Parathyroid adenoma (tissue), 2 donors: ENCODE data around the gene TCF25.

Source experiments
- H2AFZ ChIP-seq: fragments of 300-600 bp; sonication (generic); one replicate; pipeline ENCODE4 v1.7.0; 2017; ENCODE audit warnings: antibody characterized with exemption, mild to moderate bottlenecking
- H3K27ac ChIP-seq: fragments of 300-600 bp; sonication (generic); one replicate; pipeline ENCODE4 v1.7.0; 2017
- H3K27me3 ChIP-seq: fragments of 300-600 bp; sonication (generic); one replicate; pipeline ENCODE4 v1.7.0; 2017; ENCODE audit warnings: low read length; ENCODE audit not compliant: control insufficient read depth, insufficient read depth
- H3K36me3 ChIP-seq: fragments of 300-600 bp; sonication (generic); one replicate; pipeline ENCODE4 v1.7.0; 2017; ENCODE audit warnings: low read length; ENCODE audit not compliant: control insufficient read depth, insufficient read depth
- H3K4me1 ChIP-seq: fragments of 300-600 bp; sonication (generic); one replicate; pipeline ENCODE4 v1.7.0; 2017; ENCODE audit warnings: control low read depth
- H3K4me2 ChIP-seq: fragments of 300-600 bp; sonication (generic); one replicate; pipeline ENCODE4 v1.7.0; 2017; ENCODE audit warnings: low read length
- H3K4me3 ChIP-seq: fragments of 300-600 bp; sonication (generic); one replicate; pipeline ENCODE4 v1.7.0; 2017; ENCODE audit warnings: low read depth, low read length
- H3K79me2 ChIP-seq: fragments of 300-600 bp; sonication (generic); one replicate; pipeline ENCODE4 v1.7.0; 2017; ENCODE audit warnings: control low read depth
- H3K9ac ChIP-seq: fragments of 300-600 bp; sonication (generic); one replicate; pipeline ENCODE4 v1.7.0; 2017; ENCODE audit warnings: mild to moderate bottlenecking
- H3K9me3 ChIP-seq: fragments of 300-600 bp; sonication (generic); one replicate; pipeline ENCODE4 v1.7.0; 2017; ENCODE audit warnings: low read length; ENCODE audit not compliant: control insufficient read depth
- CTCF ChIP-seq: fragments of 300-600 bp; sonication (generic); IDR thresholded peaks from one replicate; pipeline ENCODE4 v1.7.0; 2017; ENCODE audit warnings: antibody characterized with exemption, mild to moderate bottlenecking
- donor health status: primary hyperparathyroidism.

TCF25 gene

GRCh38 chr16:89895482-89896250 is 22.3 kb downstream of the TCF25 start:
- no peak for TF ChIP-seq CTCF
- Histone ChIP-seq H3K9ac (no peak overlapping the region), H3K4me2 (no peak overlapping the region), H3K4me1 (no peaks in the 10 kb centered on the region), H3K9me3 (no peaks in the 10 kb centered on the region), H3K79me2 (peaks cover 26% of the 10 kb centered on the region), H3K36me3 (no peaks in the 10 kb centered on the region), H3K4me3 (no peak overlapping the region), H3K27me3 (no peaks in the 10 kb centered on the region), H3K27ac (no peak overlapping the region), H2AFZ (no peak overlapping the region)

- no peaks in the 10 kb centered on the region for H3K9me3 ChIP-seq
- peaks cover 16% of the 10 kb centered on the region for H3K79me2 ChIP-seq
- H3K4me1 ChIP-seq = no peaks in the 10 kb centered on the region
- H3K27ac ChIP-seq = no peak overlapping the region
- H3K9ac ChIP-seq = no peak overlapping the region
- no peak overlapping the region for H3K4me3 ChIP-seq
- no peak overlapping the region for H3K4me2 ChIP-seq
- no peak for TF ChIP-seq CTCF
- H3K36me3 ChIP-seq = no peaks in the 10 kb centered on the region
- H2AFZ ChIP-seq = no peak overlapping the region
- H3K27me3 ChIP-seq = no peaks in the 10 kb centered on the region
Measured at GRCh38 chr16:89897204-89897603, 23.8 kb downstream of the TCF25 start.

GRCh38 chr16:89898201-89898967 is 25.0 kb downstream of the TCF25 start:
- no peak for TF ChIP-seq CTCF
- Histone ChIP-seq H2AFZ (no peak overlapping the region), H3K36me3 (no peaks in the 10 kb centered on the region), H3K4me2 (no peak overlapping the region), H3K9ac (no peak overlapping the region), H3K79me2 (peaks cover 16% of the 10 kb centered on the region), H3K27ac (no peak overlapping the region), H3K27me3 (no peaks in the 10 kb centered on the region), H3K4me1 (no peaks in the 10 kb centered on the region), H3K9me3 (no peaks in the 10 kb centered on the region), H3K4me3 (no peak overlapping the region)

- no peaks in the 10 kb centered on the region for H3K9me3 ChIP-seq
- H3K36me3 ChIP-seq = no peaks in the 10 kb centered on the region
- no peaks in the 10 kb centered on the region for H3K4me1 ChIP-seq
- H3K4me3 ChIP-seq = no peak overlapping the region
- H3K79me2 ChIP-seq = peaks cover 14% of the 10 kb centered on the region
- H3K9ac ChIP-seq = no peak overlapping the region
- no peak overlapping the region for H3K4me2 ChIP-seq
- TF ChIP-seq CTCF = no peak
- no peaks in the 10 kb centered on the region for H3K27me3 ChIP-seq
- no peak overlapping the region for H2AFZ ChIP-seq
- H3K27ac ChIP-seq = no peak overlapping the region
Measured at GRCh38 chr16:89899879-89900481, 26.6 kb downstream of the TCF25 start.
